ENCODE results near the gene SEMA4C. TPM values are rescaled to one million over a fixed set of nuclear protein-coding genes. Genes with fewer than 3 reads are reported as not detected.

Gene SEMA4C
- polyA plus RNA-seq, 1 donor from 2014 or later, result 88.7 TPM

DNA sequence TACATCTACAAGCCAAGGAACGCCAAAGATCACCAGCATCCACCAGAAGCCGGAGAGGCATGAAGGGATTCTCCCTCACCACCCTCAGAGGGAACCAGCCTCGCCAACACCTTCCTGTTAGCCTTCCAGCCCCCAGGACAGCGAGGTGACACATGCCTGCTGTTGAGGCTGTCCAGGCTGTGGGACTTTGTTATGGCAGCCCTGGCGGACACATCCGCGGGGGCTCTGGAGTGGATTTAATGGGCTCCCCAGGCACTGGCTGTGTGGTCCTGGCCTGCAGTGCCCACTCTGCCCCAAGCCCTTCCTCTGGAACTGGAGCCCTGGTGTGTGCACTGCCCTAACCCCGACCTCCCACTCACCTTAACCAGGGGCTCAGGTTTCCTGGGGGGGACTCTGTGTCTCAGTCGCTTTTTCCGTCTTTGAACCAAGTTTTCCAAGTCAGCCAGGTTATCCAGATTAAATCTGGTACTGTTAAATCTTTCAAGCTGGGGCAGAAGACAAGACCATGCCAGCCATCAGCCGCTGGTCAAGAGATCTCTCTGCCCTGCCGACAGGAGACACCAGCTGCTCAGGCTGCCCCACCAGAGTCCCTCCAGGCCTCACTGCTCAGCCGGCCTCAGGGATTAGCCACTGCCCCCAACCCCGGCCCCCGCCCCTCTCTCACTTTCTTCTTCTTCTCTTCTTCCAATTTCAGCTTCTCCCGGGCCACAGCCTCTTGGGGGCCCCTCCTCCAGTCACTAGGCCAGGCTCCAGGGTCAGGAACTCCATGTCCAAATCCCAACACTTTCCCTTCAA lies 28.0 kb downstream of the SEMA4C start:
- Histone ChIP-seq H3K79me2 (replicated peaks; ENCODE audit: insufficient read depth, low read length) (no peaks in the 10 kb centered on the region), H3K36me3 (ENCODE audit: insufficient read depth, low read length) (no peaks in the 10 kb centered on the region), H3K9me3 (ENCODE audit: low read length) (no peaks in the 10 kb centered on the region), H3K4me2 (ENCODE audit: low read length) (no peak overlapping the region), H3K27ac (ENCODE audit: low read length) (no peak overlapping the region), H4K20me1 (ENCODE audit: insufficient read depth) (no peaks in the 10 kb centered on the region), H3K9me2 (ENCODE audit: insufficient read depth, low read length) (no peaks in the 10 kb centered on the region), H3K27me3 (ENCODE audit: insufficient read depth, low read depth, low read length) (no peaks in the 10 kb centered on the region), H3K4me3 (ENCODE audit: low read length) (no peak overlapping the region), H3K9ac (ENCODE audit: low read length) (no peak overlapping the region), H3F3A (ENCODE audit: insufficient read depth, low read length, poor library complexity, severe bottlenecking) (no peaks in the 10 kb centered on the region), H2AFZ (ENCODE audit: low read depth, low read length) (no peak overlapping the region)
- no peak for TF ChIP-seq POLR2AphosphoS5 (IDR thresholded peaks at IDR 0.05)
- TF ChIP-seq EP300 (conservative IDR thresholded peaks at IDR 0.05; ENCODE audit: poor library complexity, severe bottlenecking), result no peak
- TF ChIP-seq MXI1 (conservative IDR thresholded peaks at IDR 0.05; ENCODE audit: poor library complexity, severe bottlenecking), result no peak
- no peak for TF ChIP-seq TAF1 (IDR thresholded peaks at IDR 0.05; ENCODE audit: low read depth)
- TF ChIP-seq RAD21 (conservative IDR thresholded peaks at IDR 0.05), result no peak
- no peak for TF ChIP-seq SMC3 (conservative IDR thresholded peaks at IDR 0.05; ENCODE audit: poor library complexity)
- TF ChIP-seq, protein P1, sequence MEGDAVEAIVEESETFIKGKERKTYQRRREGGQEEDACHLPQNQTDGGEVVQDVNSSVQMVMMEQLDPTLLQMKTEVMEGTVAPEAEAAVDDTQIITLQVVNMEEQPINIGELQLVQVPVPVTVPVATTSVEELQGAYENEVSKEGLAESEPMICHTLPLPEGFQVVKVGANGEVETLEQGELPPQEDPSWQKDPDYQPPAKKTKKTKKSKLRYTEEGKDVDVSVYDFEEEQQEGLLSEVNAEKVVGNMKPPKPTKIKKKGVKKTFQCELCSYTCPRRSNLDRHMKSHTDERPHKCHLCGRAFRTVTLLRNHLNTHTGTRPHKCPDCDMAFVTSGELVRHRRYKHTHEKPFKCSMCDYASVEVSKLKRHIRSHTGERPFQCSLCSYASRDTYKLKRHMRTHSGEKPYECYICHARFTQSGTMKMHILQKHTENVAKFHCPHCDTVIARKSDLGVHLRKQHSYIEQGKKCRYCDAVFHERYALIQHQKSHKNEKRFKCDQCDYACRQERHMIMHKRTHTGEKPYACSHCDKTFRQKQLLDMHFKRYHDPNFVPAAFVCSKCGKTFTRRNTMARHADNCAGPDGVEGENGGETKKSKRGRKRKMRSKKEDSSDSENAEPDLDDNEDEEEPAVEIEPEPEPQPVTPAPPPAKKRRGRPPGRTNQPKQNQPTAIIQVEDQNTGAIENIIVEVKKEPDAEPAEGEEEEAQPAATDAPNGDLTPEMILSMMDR (IDR thresholded peaks at IDR 0.05; ENCODE audit: poor library complexity, severe bottlenecking), result no peak
- no peak for TF ChIP-seq EZH2 (IDR thresholded peaks at IDR 0.05; ENCODE audit: borderline replicate concordance, insufficient read depth, low read length, poor library complexity, severe bottlenecking)
- TF ChIP-seq, protein P2, sequence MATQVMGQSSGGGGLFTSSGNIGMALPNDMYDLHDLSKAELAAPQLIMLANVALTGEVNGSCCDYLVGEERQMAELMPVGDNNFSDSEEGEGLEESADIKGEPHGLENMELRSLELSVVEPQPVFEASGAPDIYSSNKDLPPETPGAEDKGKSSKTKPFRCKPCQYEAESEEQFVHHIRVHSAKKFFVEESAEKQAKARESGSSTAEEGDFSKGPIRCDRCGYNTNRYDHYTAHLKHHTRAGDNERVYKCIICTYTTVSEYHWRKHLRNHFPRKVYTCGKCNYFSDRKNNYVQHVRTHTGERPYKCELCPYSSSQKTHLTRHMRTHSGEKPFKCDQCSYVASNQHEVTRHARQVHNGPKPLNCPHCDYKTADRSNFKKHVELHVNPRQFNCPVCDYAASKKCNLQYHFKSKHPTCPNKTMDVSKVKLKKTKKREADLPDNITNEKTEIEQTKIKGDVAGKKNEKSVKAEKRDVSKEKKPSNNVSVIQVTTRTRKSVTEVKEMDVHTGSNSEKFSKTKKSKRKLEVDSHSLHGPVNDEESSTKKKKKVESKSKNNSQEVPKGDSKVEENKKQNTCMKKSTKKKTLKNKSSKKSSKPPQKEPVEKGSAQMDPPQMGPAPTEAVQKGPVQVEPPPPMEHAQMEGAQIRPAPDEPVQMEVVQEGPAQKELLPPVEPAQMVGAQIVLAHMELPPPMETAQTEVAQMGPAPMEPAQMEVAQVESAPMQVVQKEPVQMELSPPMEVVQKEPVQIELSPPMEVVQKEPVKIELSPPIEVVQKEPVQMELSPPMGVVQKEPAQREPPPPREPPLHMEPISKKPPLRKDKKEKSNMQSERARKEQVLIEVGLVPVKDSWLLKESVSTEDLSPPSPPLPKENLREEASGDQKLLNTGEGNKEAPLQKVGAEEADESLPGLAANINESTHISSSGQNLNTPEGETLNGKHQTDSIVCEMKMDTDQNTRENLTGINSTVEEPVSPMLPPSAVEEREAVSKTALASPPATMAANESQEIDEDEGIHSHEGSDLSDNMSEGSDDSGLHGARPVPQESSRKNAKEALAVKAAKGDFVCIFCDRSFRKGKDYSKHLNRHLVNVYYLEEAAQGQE (IDR thresholded peaks at IDR 0.05; ENCODE audit: borderline replicate concordance), result no peak

DNA sequence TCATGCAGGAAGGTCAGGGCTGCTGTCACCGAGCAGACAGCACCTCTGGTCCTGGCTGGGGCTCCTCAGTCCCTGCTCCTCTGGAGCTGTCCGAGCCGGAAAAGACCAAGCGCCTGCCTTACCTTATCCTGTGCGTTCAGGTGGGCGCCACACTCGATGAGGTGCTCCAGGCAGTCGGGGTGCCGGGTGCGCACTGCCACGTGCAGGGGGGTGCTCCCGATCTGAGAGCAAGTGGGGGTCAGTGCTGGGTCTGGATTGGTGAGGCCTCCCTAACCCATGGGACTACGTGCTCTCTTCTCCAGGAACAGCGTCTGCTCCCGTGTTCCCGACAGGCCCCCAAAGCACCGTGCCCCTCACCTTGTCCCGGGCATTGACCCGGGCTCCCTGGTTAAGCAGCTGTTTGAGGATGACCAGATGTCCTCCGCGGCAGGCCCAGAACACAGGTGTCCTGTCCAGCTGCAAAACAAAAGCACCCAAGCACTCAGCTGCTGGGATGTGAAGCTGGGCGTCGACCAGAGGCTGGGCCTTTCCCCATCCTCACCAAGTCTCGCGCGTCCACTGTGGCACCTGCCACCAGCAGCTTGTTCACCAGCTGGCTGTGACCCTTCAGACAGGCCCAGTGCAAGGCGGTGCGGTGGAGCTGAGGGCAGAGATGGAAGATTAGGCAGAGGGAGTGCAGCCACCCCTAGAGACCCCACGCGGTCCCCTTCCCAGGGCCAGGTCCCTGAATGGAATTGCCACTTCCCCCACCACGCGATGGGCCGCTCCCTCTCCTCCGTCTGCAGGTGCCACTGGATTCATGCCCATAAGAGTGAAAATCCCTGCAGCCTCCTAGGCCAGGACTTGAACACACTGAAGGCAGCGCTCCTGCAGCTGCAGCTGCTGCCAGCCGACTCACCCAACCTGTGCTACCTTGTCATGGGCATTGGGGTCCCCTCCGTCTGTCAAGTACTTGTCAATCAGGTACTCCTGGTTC lies 29.7 kb downstream of the SEMA4C start:
- Histone ChIP-seq H3K27ac (ENCODE audit: low read length) (no peak overlapping the region), H3K4me2 (ENCODE audit: low read length) (no peak overlapping the region)

More for the DNA sequence above, 29.7 kb downstream of the SEMA4C start:
- Histone ChIP-seq H3K9me3 (ENCODE audit: low read length) (no peaks in the 10 kb centered on the region), H3K36me3 (ENCODE audit: insufficient read depth, low read length) (no peaks in the 10 kb centered on the region), H3K79me2 (replicated peaks; ENCODE audit: insufficient read depth, low read length) (no peaks in the 10 kb centered on the region), H3K27me3 (ENCODE audit: insufficient read depth, low read depth, low read length) (no peaks in the 10 kb centered on the region), H3K4me3 (ENCODE audit: low read length) (no peak overlapping the region), H3K9ac (ENCODE audit: low read length) (no peak overlapping the region), H3F3A (ENCODE audit: insufficient read depth, low read length, poor library complexity, severe bottlenecking) (no peaks in the 10 kb centered on the region), H3K9me2 (ENCODE audit: insufficient read depth, low read length) (no peaks in the 10 kb centered on the region), H4K20me1 (ENCODE audit: insufficient read depth) (no peaks in the 10 kb centered on the region), H2AFZ (ENCODE audit: low read depth, low read length) (no peak overlapping the region)
- TF ChIP-seq, protein P2 (IDR thresholded peaks at IDR 0.05; ENCODE audit: borderline replicate concordance), result no peak
- TF ChIP-seq TAF1 (IDR thresholded peaks at IDR 0.05; ENCODE audit: low read depth) (no peak), MXI1 (conservative IDR thresholded peaks at IDR 0.05; ENCODE audit: poor library complexity, severe bottlenecking) (no peak), EZH2 (IDR thresholded peaks at IDR 0.05; ENCODE audit: borderline replicate concordance, insufficient read depth, low read length, poor library complexity, severe bottlenecking) (no peak), EP300 (conservative IDR thresholded peaks at IDR 0.05; ENCODE audit: poor library complexity, severe bottlenecking) (no peak)
- TF ChIP-seq, protein P1 (IDR thresholded peaks at IDR 0.05; ENCODE audit: poor library complexity, severe bottlenecking), result no peak

Data from neural cell (in vitro differentiated cells).